Stimulated activated naive B cell treated with anti-CD40 and anti-IgM and Interleukin-4, amounts not matched to agents 10 μg/mL and 1 μg/mL and 100 μg/mL, for 72 hours (primary cell): Measurements from ENCODE around the gene KCNT2.

ENCODE experiments used
- ATAC-seq, 2 donors: fragments of 150-1000 bp; cut with Tn5 transposase; replicated peaks; 2 replicates each; pipeline ENCODE4 v1.10.0; 2021; ENCODE audit warnings: moderate library complexity in 1 of 2
- DNase-seq: peaks from one replicate; pipeline ENCODE4 v3.0.0; 2021
- H3K27ac Mint-ChIP-seq: one replicate; pipeline ENCODE4 v1.8.0; 2022; ENCODE audit warnings: mild to moderate bottlenecking, mixed read lengths
- H3K27me3 Mint-ChIP-seq, 2 donors: one replicate each; pipeline ENCODE4 v1.8.0; 2022; ENCODE audit warnings: mixed read lengths in 2 of 2
- H3K36me3 Mint-ChIP-seq, 2 donors: one replicate each; pipeline ENCODE4 v1.8.0; 2022; ENCODE audit warnings: mixed read lengths in 2 of 2, mild to moderate bottlenecking in 1 of 2
- H3K4me1 Mint-ChIP-seq, 2 donors: one replicate each; pipeline ENCODE4 v1.8.0; 2022; ENCODE audit warnings: mixed read lengths in 2 of 2, mild to moderate bottlenecking in 1 of 2
- H3K4me3 Mint-ChIP-seq, 2 donors: one replicate each; pipeline ENCODE4 v1.8.0; 2022; ENCODE audit warnings: mild to moderate bottlenecking in 2 of 2, mixed read lengths in 2 of 2, moderate library complexity in 1 of 2
- H3K9me3 Mint-ChIP-seq, 2 donors: one replicate each; pipeline ENCODE4 v1.8.0; 2022; ENCODE audit warnings: mixed read lengths in 2 of 2, mild to moderate bottlenecking in 1 of 2

Gene KCNT2

GRCh38 chr1:196196486-196196885, 411.8 kb downstream of the KCNT2 start:
- H3K27me3 Mint-ChIP-seq, result no peaks in the 10 kb centered on the region
- H3K4me3 Mint-ChIP-seq, result no peak overlapping the region
- DNase-seq, result no peak
- H3K36me3 Mint-ChIP-seq, result no peaks in the 10 kb centered on the region
- H3K27ac Mint-ChIP-seq, result no peak overlapping the region
- ATAC-seq, result no peak
- no peaks in the 10 kb centered on the region for H3K4me1 Mint-ChIP-seq
- H3K9me3 Mint-ChIP-seq, result peaks cover 0 to 3% of the 10 kb centered on the region in 2 donors

DNA sequence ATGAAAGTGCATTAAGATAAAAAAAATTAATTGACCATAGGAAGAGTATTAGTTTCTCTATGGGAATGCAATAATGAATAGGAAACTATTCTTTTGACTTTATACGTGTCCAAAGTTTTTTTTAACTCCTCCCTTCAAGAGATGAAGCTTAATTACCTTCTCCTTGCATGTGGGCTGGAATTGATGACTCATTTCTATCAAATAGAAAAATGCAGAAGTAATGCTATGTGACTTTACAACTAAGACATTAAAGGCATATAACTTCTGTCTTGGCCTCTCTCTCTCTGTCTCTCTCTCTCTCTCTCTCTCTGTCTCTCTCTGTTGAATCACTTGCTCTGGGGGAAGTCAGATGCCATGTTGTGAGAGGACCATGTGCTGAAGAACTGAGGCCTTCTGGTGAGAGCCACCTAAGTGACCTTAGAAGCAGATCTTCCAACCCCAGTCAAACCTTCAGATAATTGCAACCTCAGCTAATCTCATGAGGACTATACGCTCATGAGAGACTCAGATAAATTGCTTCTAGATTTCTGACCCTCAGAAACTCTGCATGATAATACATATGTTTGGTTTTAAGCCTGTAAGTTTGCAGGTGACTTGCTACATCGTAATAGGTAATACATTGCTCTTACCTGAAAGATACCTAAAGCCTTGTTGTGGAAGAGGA, 414.2 kb downstream of the KCNT2 start:
- Mint-ChIP-seq H3K27ac (no peak overlapping the region), H3K36me3 (no peaks in the 10 kb centered on the region), H3K27me3 (no peaks in the 10 kb centered on the region), H3K4me1 (no peaks in the 10 kb centered on the region), H3K4me3 (no peak overlapping the region), H3K9me3 (peaks cover 0 to 13% of the 10 kb centered on the region in 2 donors)
- DNase-seq (no peak), ATAC-seq (peak in 1 of 2 donors; percentile 41)

GRCh38 chr1:196183941-196184340, 424.3 kb downstream of the KCNT2 start:
- Mint-ChIP-seq H3K4me3 (no peak overlapping the region), H3K36me3 (no peaks in the 10 kb centered on the region), H3K4me1 (no peaks in the 10 kb centered on the region), H3K9me3 (peaks cover 0 to 2% of the 10 kb centered on the region in 2 donors), H3K27ac (no peak overlapping the region), H3K27me3 (no peaks in the 10 kb centered on the region)
- no peak for DNase-seq
- no peak for ATAC-seq

- Mint-ChIP-seq H3K4me1 (no peaks in the 10 kb centered on the region), H3K4me3 (no peak overlapping the region), H3K27ac (no peak overlapping the region), H3K36me3 (no peaks in the 10 kb centered on the region), H3K27me3 (no peaks in the 10 kb centered on the region), H3K9me3 (no peaks in the 10 kb centered on the region)
- no peak for ATAC-seq
- no peak for DNase-seq
These were observed 426.7 kb downstream of the KCNT2 start for GRCh38 chr1:196181594-196181878.

DNA sequence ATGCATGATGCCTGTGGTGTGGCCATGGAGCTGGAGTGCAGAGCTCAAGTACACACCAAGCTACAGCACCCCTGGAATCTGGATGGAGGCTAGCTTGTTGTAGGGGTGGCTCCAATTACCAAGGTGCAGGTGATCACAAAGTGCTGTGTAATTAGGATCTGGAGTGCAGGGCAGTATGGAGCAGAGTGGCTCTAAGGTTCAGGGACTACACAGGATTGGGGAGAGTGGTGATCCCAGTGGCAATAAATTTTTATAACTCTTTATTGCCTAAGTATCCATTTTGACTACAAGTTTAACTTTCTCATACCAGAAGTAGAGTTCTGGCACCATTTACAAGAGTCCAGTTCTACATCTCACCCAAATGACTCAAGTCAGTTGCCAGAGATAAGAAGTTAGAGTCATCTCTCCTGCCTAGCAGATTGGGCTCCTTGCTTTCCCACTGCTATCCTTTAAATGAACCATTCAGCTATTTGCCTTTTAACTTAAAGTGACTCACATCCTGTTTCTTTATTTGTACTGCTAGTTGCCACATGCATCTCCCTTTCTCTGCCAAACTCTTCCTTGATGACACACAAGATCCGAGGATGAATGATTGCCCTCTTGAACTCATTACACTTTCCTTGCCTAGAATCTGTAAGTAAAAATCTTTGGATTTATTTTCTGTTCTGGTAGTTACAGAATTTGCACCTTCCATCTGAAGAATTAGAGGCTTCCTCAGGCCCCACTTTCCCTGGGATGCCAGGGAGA, 427.2 kb downstream of the KCNT2 start:
- DNase-seq (no peak), ATAC-seq (no peak)
- Mint-ChIP-seq H3K36me3 (no peaks in the 10 kb centered on the region), H3K9me3 (no peaks in the 10 kb centered on the region), H3K4me3 (no peak overlapping the region), H3K4me1 (no peaks in the 10 kb centered on the region), H3K27me3 (no peaks in the 10 kb centered on the region), H3K27ac (no peak overlapping the region)

- DNase-seq, result no peak
- Mint-ChIP-seq H3K4me3 (no peak overlapping the region), H3K9me3 (no peaks in the 10 kb centered on the region), H3K27ac (no peak overlapping the region), H3K4me1 (no peaks in the 10 kb centered on the region), H3K36me3 (no peaks in the 10 kb centered on the region), H3K27me3 (no peaks in the 10 kb centered on the region)
- no peak for ATAC-seq
These were observed 430.1 kb downstream of the KCNT2 start for GRCh38 chr1:196178083-196178635.
